Measurements from ENCODE around the gene TXNRD1.

GRCh38 chr12:104319918-104320626 lies 104.5 kb downstream of the TXNRD1 start:
- TF ChIP-seq POLR2AphosphoS5 (IDR thresholded peaks at IDR 0.05; ENCODE audit: low read depth, low read length) (no peak), TAF1 (IDR thresholded peaks at IDR 0.05; ENCODE audit: borderline replicate concordance, insufficient read depth, low read length) (no peak), SIN3A (IDR thresholded peaks at IDR 0.05; ENCODE audit: borderline replicate concordance, insufficient read depth, low read length) (no peak), FOXP2 (optimal IDR thresholded peaks at IDR 0.05; ENCODE audit: borderline replicate concordance, extremely low read depth, extremely low read length, insufficient read depth) (no peak)
- TF ChIP-seq, protein P1, sequence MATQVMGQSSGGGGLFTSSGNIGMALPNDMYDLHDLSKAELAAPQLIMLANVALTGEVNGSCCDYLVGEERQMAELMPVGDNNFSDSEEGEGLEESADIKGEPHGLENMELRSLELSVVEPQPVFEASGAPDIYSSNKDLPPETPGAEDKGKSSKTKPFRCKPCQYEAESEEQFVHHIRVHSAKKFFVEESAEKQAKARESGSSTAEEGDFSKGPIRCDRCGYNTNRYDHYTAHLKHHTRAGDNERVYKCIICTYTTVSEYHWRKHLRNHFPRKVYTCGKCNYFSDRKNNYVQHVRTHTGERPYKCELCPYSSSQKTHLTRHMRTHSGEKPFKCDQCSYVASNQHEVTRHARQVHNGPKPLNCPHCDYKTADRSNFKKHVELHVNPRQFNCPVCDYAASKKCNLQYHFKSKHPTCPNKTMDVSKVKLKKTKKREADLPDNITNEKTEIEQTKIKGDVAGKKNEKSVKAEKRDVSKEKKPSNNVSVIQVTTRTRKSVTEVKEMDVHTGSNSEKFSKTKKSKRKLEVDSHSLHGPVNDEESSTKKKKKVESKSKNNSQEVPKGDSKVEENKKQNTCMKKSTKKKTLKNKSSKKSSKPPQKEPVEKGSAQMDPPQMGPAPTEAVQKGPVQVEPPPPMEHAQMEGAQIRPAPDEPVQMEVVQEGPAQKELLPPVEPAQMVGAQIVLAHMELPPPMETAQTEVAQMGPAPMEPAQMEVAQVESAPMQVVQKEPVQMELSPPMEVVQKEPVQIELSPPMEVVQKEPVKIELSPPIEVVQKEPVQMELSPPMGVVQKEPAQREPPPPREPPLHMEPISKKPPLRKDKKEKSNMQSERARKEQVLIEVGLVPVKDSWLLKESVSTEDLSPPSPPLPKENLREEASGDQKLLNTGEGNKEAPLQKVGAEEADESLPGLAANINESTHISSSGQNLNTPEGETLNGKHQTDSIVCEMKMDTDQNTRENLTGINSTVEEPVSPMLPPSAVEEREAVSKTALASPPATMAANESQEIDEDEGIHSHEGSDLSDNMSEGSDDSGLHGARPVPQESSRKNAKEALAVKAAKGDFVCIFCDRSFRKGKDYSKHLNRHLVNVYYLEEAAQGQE (IDR thresholded peaks at IDR 0.05; ENCODE audit: insufficient read depth in 1 of 2, low read depth in 2 of 2, low read length in 2 of 2): no peak

All from PFSK-1 (cell line).